Measurements from ENCODE around the gene ZC3HAV1.

DNA sequence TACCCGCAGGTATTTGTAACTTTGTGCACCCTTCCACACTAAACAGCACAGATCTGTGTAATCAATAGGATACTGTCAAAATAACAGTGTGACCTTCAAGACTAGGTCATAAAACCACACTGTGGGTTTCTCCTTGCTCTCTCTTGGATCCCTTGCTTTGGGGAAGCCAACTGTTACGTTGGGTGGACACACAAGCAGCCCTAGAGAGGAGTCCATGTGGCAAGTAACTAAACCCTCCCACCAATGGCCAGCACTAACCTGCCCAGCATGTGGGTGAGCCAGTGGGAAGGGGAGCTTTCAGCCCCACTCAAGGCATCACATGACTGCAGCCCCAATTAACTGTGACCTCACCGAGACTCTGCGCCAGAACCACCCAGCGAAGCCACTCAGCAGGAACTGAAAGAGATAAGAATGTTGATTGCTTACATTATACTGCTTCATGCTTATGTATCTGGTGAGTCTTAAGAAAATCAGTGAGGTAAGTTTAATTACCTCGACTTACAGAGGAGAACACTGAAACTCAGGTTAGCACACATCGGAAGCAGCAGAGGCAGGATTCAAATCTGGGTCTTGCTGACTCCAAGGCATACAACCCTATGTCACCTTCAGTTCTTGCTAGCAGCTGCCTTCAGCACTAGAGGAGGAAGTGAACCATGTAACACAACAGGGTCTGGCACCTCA, 9.4 kb upstream of the ZC3HAV1 start:
- TF ChIP-seq POLR2A (IDR thresholded peaks at IDR 0.05; ENCODE audit: low read depth, low read length) (0 out of 2 replicates have a peak, but pooled peaks have one; percentile 6), TAF1 (IDR thresholded peaks at IDR 0.05; ENCODE audit: low read depth, low read length) (no peak), POLR2AphosphoS5 (IDR thresholded peaks at IDR 0.05; ENCODE audit: low read depth, low read length) (no peak), PAX5 (IDR thresholded peaks at IDR 0.05; ENCODE audit: insufficient read depth, low read length, severe bottlenecking) (peak; percentile 69), SPI1 (IDR thresholded peaks at IDR 0.05; ENCODE audit: low read depth, low read length) (peak; percentile 76)
